Suprapubic skin (tissue), 4 donors: ENCODE measurements around the gene LY6G5C.

Source experiments
- CTCF ChIP-seq, 2 donors: fragments of 200-600 bp in 1 of 2; fragments of 450-650 bp in 1 of 2; sonication (generic) in 1 of 2; IDR thresholded peaks; one replicate each; pipeline ENCODE4 v1.5.1; 2016 to 2019; ENCODE audit warnings: antibody characterized with exemption in 2 of 2, mild to moderate bottlenecking in 1 of 2, moderate library complexity in 1 of 2
- EP300 ChIP-seq: sonication (generic); formaldehyde crosslinking; IDR thresholded peaks from one replicate; pipeline ENCODE4 v1.6.1; 2017; ENCODE audit warnings: antibody characterized with exemption
- POLR2A ChIP-seq, 2 donors: fragments of 450-650 bp; IDR thresholded peaks; one replicate each; pipeline ENCODE4 v1.6.1; 2017; ENCODE audit warnings: antibody characterized with exemption in 2 of 2, mild to moderate bottlenecking in 2 of 2, moderate library complexity in 2 of 2
- POLR2AphosphoS5 ChIP-seq, 3 donors: sonication (generic); formaldehyde crosslinking; IDR thresholded peaks; one replicate each; pipeline ENCODE4 v1.6.1; 2017; ENCODE audit warnings: antibody characterized with exemption in 3 of 3

DNA sequence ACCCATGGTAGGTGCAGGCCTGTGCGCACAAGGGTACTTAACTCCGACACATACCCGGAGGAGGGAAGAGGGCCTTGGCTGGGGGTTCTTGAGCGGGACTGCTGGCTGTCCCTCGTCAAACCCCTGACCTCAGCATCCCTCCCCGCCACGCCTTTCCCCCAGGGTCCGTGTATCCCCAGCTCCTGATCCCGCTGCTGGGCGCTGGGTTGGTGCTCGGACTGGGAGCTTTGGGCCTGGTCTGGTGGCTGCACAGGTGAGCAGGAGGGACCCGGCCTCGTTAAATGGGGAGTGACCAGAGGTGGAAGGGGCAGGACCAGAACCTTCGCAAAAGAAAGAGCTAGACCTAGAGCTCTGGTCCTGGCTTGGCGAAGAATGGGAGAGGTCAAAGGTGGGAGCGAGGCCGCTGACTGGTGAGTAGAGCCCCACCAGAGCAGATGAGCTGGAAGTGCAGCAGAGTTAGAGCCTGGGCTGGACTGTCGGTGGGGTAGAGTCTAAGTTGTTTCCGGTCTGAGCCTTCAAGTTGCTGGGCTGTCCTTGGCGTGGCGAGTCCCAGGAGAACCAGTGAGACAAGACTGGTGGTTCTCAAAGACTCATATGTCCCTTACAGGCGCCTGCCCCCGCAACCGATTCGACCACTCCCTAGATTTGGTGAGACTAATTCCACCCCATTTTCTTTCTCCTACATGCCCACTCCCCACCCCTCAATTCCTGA is 43.3 kb upstream of the LY6G5C start:
- TF ChIP-seq CTCF (IDR thresholded peaks at IDR 0.05) (no peak), EP300 (no peak), POLR2AphosphoS5 (IDR thresholded peaks at IDR 0.05) (no peak), POLR2A (IDR thresholded peaks at IDR 0.05) (no peak)
